Colonic mucosa (tissue), 4 donors: ENCODE measurements around the gene C4A. TPM values are rescaled to one million over a fixed set of nuclear protein-coding genes. Genes with fewer than 3 reads are reported as not detected.
A peak's percentile ranks its signal among the peaks of the same experiment; 100 is the strongest.

Experiments
- DNase-seq: peaks from one replicate; pipeline ENCODE4 v3.0.0-alpha.2; 2020
- H3K27ac ChIP-seq: fragments of 200-600 bp; one replicate; pipeline ENCODE4 v1.8.0; 2021
- H3K27me3 ChIP-seq: fragments of 200-600 bp; one replicate; pipeline ENCODE4 v1.8.0; 2021
- H3K36me3 ChIP-seq: fragments of 200-600 bp; one replicate; pipeline ENCODE4 v1.8.0; 2021
- H3K4me1 ChIP-seq: fragments of 200-600 bp; one replicate; pipeline ENCODE4 v1.8.0; 2021; ENCODE audit warnings: mild to moderate bottlenecking
- H3K4me3 ChIP-seq: fragments of 200-600 bp; one replicate; pipeline ENCODE4 v1.8.0; 2021
- H3K9ac ChIP-seq, 2 donors: one replicate each; pipeline ENCODE4 v1.7.0; 2013; ENCODE audit warnings: control low read depth in 2 of 2, low read depth in 2 of 2, low read length in 2 of 2
- H3K9me3 ChIP-seq: fragments of 200-600 bp; one replicate; pipeline ENCODE4 v1.8.0; 2021
- CTCF ChIP-seq: fragments of 200-600 bp; IDR thresholded peaks from one replicate; pipeline ENCODE4 v1.8.0; 2022; ENCODE audit warnings: antibody characterized with exemption, mild to moderate bottlenecking
- intact Hi-C: fragments of 100-400 bp; cut with DNase I; formaldehyde crosslinking; loops from one replicate; pipeline ENCODE4 v1.14.1; 2022
- total RNA-seq, 2 donors: library from RNA; stranded (reverse); fragmentation: NEBNext Ultra II Directional in 1 of 2; extraction: Animal tissue kit (Norgen Biotek cat#: 25700) in 1 of 2; gene quantifications; one replicate each; pipeline ENCODE4 v1.2.1, GENCODE V29; 2021
- donor health status: healthy.
- donor health status: DM: no; HTN: no; CAD: no.
- donor health status: DM: no; HTN: no; CAD: no.

C4A gene
- total RNA-seq, 2 donors from 2014 or later = 15.9 to 23.4 TPM

GRCh38 chr6:31948306-31948705 lies 33.6 kb upstream of the C4A start:
- Histone ChIP-seq H3K36me3 (no peaks in the 10 kb centered on the region), H3K27ac (no peak overlapping the region), H3K9me3 (no peaks in the 10 kb centered on the region), H3K4me3 (no peak overlapping the region), H3K9ac (no peak overlapping the region), H3K27me3 (no peaks in the 10 kb centered on the region), H3K4me1 (peaks cover 7% of the 10 kb centered on the region)
- intact Hi-C loops = no loop called here
- no peak for TF ChIP-seq CTCF
- no peak for DNase-seq

DNA sequence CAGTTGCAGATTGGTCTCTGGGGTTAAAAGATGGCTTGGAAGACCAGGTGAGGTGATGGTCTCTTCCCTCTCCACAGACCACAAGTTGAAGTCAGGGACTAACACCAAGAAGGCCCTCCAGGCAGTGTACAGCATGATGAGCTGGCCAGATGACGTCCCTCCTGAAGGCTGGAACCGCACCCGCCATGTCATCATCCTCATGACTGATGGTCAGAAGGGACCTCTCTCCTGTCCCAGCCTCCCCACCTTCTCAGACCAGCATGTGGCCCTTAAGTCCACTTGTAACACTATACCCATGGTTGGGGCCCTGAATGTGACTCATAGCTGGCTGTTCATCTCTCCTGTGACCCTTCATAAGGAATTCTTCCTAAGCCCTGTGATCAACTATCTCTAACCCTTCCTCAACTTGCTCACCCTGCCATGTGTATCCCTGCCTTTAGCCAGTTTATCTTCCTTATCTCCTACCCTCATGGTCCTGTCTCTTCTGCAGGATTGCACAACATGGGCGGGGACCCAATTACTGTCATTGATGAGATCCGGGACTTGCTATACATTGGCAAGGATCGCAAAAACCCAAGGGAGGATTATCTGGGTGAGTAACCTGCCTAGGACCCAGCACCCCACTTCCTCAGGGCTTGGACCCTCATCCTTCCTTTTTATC lies 33.0 kb upstream of the C4A start:
- TF ChIP-seq CTCF = no peak
- H3K4me3 ChIP-seq = no peak overlapping the region
- H3K27me3 ChIP-seq = no peaks in the 10 kb centered on the region
- DNase-seq = no peak
- intact Hi-C loops = no loop called here
- H3K9ac ChIP-seq = no peak overlapping the region
- H3K9me3 ChIP-seq = no peaks in the 10 kb centered on the region
- no peak overlapping the region for H3K27ac ChIP-seq
- no peaks in the 10 kb centered on the region for H3K36me3 ChIP-seq
- H3K4me1 ChIP-seq = peaks cover 7% of the 10 kb centered on the region

GRCh38 chr6:31949926-31950548 lies 31.8 kb upstream of the C4A start:
- TF ChIP-seq CTCF = no peak
- H3K4me3 ChIP-seq = no peak overlapping the region
- H3K9me3 ChIP-seq = no peaks in the 10 kb centered on the region
- peaks cover 2% of the 10 kb centered on the region for H3K4me1 ChIP-seq
- H3K9ac ChIP-seq = no peak overlapping the region
- intact Hi-C loops = loop anchor here (5.0 to 10.0 kb wide), 3 partner anchors 48 to 275 kb away; partner anchors contain the start of genes SAPCD1 and ZBTB12
- no peaks in the 10 kb centered on the region for H3K36me3 ChIP-seq
- no peak for DNase-seq
- H3K27me3 ChIP-seq = no peaks in the 10 kb centered on the region
- H3K27ac ChIP-seq = no peak overlapping the region

DNA sequence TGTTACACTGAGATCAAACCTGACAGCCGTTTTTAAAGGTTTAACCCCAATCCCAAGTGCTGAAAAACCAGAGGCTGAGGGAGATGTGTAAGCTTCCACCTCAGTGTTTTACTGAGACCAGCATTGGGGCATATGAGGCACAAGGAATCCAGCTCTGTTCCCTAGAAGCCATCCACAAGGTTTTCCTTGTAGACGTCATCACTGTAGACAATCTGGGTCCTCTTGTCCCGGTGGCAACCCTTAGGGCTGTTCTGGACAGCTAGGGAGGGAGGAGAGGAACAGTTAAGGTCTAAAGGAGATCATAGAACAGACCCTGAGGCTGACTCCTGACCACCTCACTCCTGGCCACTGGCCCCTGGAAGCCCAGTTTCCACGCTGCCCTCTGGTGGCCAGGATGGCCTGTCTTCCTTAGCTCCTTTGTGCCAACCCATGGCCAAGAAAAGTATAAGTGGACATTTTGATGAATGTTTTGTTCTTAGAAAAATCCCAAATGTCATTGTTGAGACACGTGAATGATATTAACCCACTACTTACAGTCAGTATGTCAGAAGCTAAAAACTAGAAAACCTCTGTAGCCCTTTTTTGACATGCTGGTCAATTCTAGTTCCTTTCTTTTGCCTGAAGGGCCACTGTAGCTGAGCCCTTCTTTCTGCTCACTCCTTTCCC lies 29.6 kb upstream of the C4A start:
- peak; percentile 66 for TF ChIP-seq CTCF
- peaks cover 11% of the 10 kb centered on the region for H3K36me3 ChIP-seq
- intact Hi-C loops = loop anchor here (5.0 to 10.0 kb wide), 3 partner anchors 50 to 277 kb away; partner anchors contain the start of genes SAPCD1 and ZBTB12
- no peaks in the 10 kb centered on the region for H3K27me3 ChIP-seq
- DNase-seq = peak; percentile 66
- no peak overlapping the region for H3K9ac ChIP-seq
- no peak overlapping the region for H3K27ac ChIP-seq
- H3K4me3 ChIP-seq = no peak overlapping the region
- no peaks in the 10 kb centered on the region for H3K4me1 ChIP-seq
- no peaks in the 10 kb centered on the region for H3K9me3 ChIP-seq

- Histone ChIP-seq H3K27ac (no peak overlapping the region), H3K4me3 (no peak overlapping the region), H3K4me1 (peaks cover 4% of the 10 kb centered on the region), H3K36me3 (peaks cover 11% of the 10 kb centered on the region), H3K9ac (no peak overlapping the region), H3K9me3 (no peaks in the 10 kb centered on the region), H3K27me3 (no peaks in the 10 kb centered on the region)
- DNase-seq = no peak
- no peak for TF ChIP-seq CTCF
- intact Hi-C loops = loop anchor here (5.0 to 10.0 kb wide), 3 partner anchors 51 to 278 kb away; partner anchors contain the start of genes SAPCD1 and ZBTB12
Observed at GRCh38 chr6:31952890-31953289, 29.0 kb upstream of the C4A start.
